Astrocyte (in vitro differentiated cells and primary cell): ENCODE measurements around the gene YWHAB. TPM values are rescaled to one million over a fixed set of nuclear protein-coding genes. Genes with fewer than 3 reads are reported as not detected.

ENCODE experiments used
- DNase-seq: peaks from one replicate; pipeline ENCODE4 v3.0.0-alpha.2; 2010; ENCODE audit warnings: low read depth
- FAIRE-seq: peaks from 2 replicates; lab custom pipeline; 2011; peaks lifted over from hg19 to GRCh38; lab: Jason Lieb, UNC
- H2AFZ ChIP-seq: 2 replicates; pipeline ENCODE4 v1.6.0; 2012; ENCODE audit warnings: low read depth, low read length, inconsistent platforms
- H3K27ac ChIP-seq: 2 replicates; pipeline ENCODE4 v1.5.1; 2011; ENCODE audit warnings: low read depth, low read length, inconsistent platforms
- H3K27me3 ChIP-seq: 2 replicates; pipeline ENCODE4 v1.6.0; 2011; ENCODE audit warnings: low read length, inconsistent platforms; ENCODE audit not compliant: insufficient read depth
- H3K36me3 ChIP-seq: 2 replicates; pipeline ENCODE4 v1.5.1; 2011; ENCODE audit warnings: low read length, inconsistent platforms; ENCODE audit not compliant: insufficient read depth
- H3K4me1 ChIP-seq: 2 replicates; pipeline ENCODE4 v1.5.1; 2011; ENCODE audit warnings: low read length, inconsistent platforms; ENCODE audit not compliant: insufficient read depth
- H3K4me2 ChIP-seq: 2 replicates; pipeline ENCODE4 v1.6.0; 2012; ENCODE audit warnings: low read length, inconsistent platforms
- H3K4me3 ChIP-seq: 2 replicates; pipeline ENCODE4 v1.5.1; 2011; ENCODE audit warnings: low read depth, mild to moderate bottlenecking, low read length, inconsistent platforms; ENCODE audit not compliant: insufficient read depth
- H3K79me2 ChIP-seq: 2 replicates; pipeline ENCODE4 v1.6.0; 2012; ENCODE audit warnings: mild to moderate bottlenecking, low read length, inconsistent platforms; ENCODE audit not compliant: insufficient read depth
- H3K9ac ChIP-seq: 2 replicates; pipeline ENCODE4 v1.6.0; 2012; ENCODE audit warnings: mild to moderate bottlenecking, low read length, inconsistent platforms
- H3K9me3 ChIP-seq: 2 replicates; pipeline ENCODE4 v1.5.1; 2012; ENCODE audit warnings: low read depth, mild to moderate bottlenecking, low read length, inconsistent platforms; ENCODE audit not compliant: insufficient read depth
- H4K20me1 ChIP-seq: 2 replicates; pipeline ENCODE4 v1.6.0; 2012; ENCODE audit warnings: low read length, inconsistent platforms; ENCODE audit not compliant: insufficient read depth
- H3K27ac Mint-ChIP-seq: one replicate; pipeline ENCODE4 v1.8.0; 2021; ENCODE audit warnings: mild to moderate bottlenecking, mixed read lengths; ENCODE audit not compliant: unreplicated experiment
- H3K27me3 Mint-ChIP-seq: one replicate; pipeline ENCODE4 v1.8.0; 2021; ENCODE audit warnings: low read depth, mixed read lengths; ENCODE audit not compliant: unreplicated experiment
- H3K36me3 Mint-ChIP-seq: one replicate; pipeline ENCODE4 v1.8.0; 2021; ENCODE audit warnings: low read depth, mixed read lengths; ENCODE audit not compliant: unreplicated experiment
- H3K4me1 Mint-ChIP-seq: one replicate; pipeline ENCODE4 v1.8.0; 2021; ENCODE audit warnings: low read depth, mixed read lengths; ENCODE audit not compliant: unreplicated experiment
- H3K4me3 Mint-ChIP-seq: one replicate; pipeline ENCODE4 v1.8.0; 2021; ENCODE audit warnings: mild to moderate bottlenecking, moderate library complexity, mixed read lengths; ENCODE audit not compliant: unreplicated experiment
- H3K9me3 Mint-ChIP-seq: one replicate; pipeline ENCODE4 v1.8.0; 2021; ENCODE audit warnings: mild to moderate bottlenecking, mixed read lengths; ENCODE audit not compliant: unreplicated experiment
- CTCF ChIP-seq: IDR thresholded peaks from 2 replicates; pipeline ENCODE4 v1.5.1; 2011; ENCODE audit warnings: low read depth, mild to moderate bottlenecking, inconsistent platforms, low read length, moderate library complexity; ENCODE audit not compliant: insufficient read depth
- EZH2 ChIP-seq: IDR thresholded peaks from 2 replicates; pipeline ENCODE4 v1.6.1; 2012; ENCODE audit warnings: mild to moderate bottlenecking, low read length, inconsistent platforms; ENCODE audit not compliant: insufficient read depth
- total RNA-seq: library from RNA; stranded (reverse); gene quantifications from 2 replicates; pipeline ENCODE4 v1.2.1, GENCODE V29; 2021

YWHAB gene
- total RNA-seq, 1 donor from 2014 or later = 236 TPM

DNA sequence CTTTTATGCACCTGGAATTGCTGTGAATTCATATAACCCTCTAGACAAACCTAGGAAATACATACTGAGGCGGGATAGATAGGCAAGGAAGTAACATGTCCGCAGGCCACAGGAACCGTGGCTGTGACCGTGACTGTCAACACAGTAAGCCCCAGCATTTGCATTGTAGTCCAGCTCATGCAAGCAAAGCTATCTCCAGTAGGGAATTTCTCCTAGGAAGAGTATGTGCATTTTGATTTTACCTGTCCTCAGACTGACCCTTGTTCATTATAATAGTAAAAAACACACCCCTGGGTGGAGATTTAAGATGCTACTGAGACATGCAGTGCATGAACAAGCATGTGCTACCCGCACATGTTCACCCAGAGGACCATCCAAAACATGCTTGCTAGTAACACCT, 44.7 kb upstream of the YWHAB start:
- no peak for FAIRE-seq
- no peaks in the 10 kb centered on the region for H3K4me1 Mint-ChIP-seq
- Histone ChIP-seq H3K36me3 (no peaks in the 10 kb centered on the region), H3K79me2 (no peaks in the 10 kb centered on the region), H3K27me3 (peaks cover 21% of the 10 kb centered on the region), H3K4me3 (no peak overlapping the region), H3K4me1 (no peaks in the 10 kb centered on the region), H2AFZ (no peak overlapping the region), H3K9ac (no peak overlapping the region), H3K4me2 (no peak overlapping the region), H4K20me1 (no peaks in the 10 kb centered on the region), H3K27ac (no peak overlapping the region), H3K9me3 (no peaks in the 10 kb centered on the region)
- TF ChIP-seq CTCF (no peak), EZH2 (no peak)
- no peak for DNase-seq
- peaks cover 4% of the 10 kb centered on the region for H3K9me3 Mint-ChIP-seq
- peaks cover 15% of the 10 kb centered on the region for H3K27me3 Mint-ChIP-seq
- no peak overlapping the region for H3K27ac Mint-ChIP-seq
- H3K36me3 Mint-ChIP-seq = no peaks in the 10 kb centered on the region
- H3K4me3 Mint-ChIP-seq = no peak overlapping the region

- Histone ChIP-seq H2AFZ (no peak overlapping the region), H3K27ac (no peak overlapping the region), H3K79me2 (no peaks in the 10 kb centered on the region), H4K20me1 (no peaks in the 10 kb centered on the region), H3K4me3 (no peak overlapping the region), H3K9me3 (no peaks in the 10 kb centered on the region), H3K4me2 (no peak overlapping the region), H3K4me1 (no peaks in the 10 kb centered on the region), H3K27me3 (peaks cover 16% of the 10 kb centered on the region), H3K9ac (no peak overlapping the region), H3K36me3 (no peaks in the 10 kb centered on the region)
- DNase-seq (no peak), FAIRE-seq (no peak)
- no peak overlapping the region for H3K4me3 Mint-ChIP-seq
- peaks cover 7% of the 10 kb centered on the region for H3K9me3 Mint-ChIP-seq
- TF ChIP-seq EZH2 (no peak), CTCF (no peak)
- peaks cover 15% of the 10 kb centered on the region for H3K27me3 Mint-ChIP-seq
- no peaks in the 10 kb centered on the region for H3K4me1 Mint-ChIP-seq
- H3K36me3 Mint-ChIP-seq = no peaks in the 10 kb centered on the region
- H3K27ac Mint-ChIP-seq = no peak overlapping the region
Observed at GRCh38 chr20:44841955-44842354, 43.5 kb upstream of the YWHAB start.

DNA sequence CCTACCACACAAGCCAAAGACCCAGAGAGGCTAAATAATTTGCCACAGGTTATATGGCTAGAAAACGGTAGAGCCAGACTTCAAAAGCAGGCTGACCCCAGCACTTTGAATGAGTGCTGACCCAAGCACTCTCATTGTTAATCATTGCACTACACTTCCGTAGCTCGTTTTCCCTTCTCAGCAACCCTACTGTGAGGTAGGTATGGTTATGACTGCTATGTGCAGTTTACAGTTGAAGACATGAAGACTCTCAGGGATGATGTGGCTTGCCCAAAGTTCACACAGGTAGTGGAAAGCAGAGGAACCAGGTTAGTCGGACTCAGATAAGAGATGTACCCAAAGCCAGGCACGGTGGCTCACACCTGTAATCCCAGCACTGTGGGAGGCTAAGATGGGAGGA, 41.6 kb upstream of the YWHAB start:
- no peaks in the 10 kb centered on the region for H3K4me1 Mint-ChIP-seq
- Histone ChIP-seq H2AFZ (no peak overlapping the region), H3K79me2 (no peaks in the 10 kb centered on the region), H3K4me3 (no peak overlapping the region), H3K4me1 (no peaks in the 10 kb centered on the region), H4K20me1 (no peaks in the 10 kb centered on the region), H3K27me3 (peaks cover 14% of the 10 kb centered on the region), H3K36me3 (no peaks in the 10 kb centered on the region), H3K9me3 (no peaks in the 10 kb centered on the region), H3K4me2 (no peak overlapping the region), H3K9ac (no peak overlapping the region), H3K27ac (no peak overlapping the region)
- DNase-seq (no peak), FAIRE-seq (no peak)
- H3K9me3 Mint-ChIP-seq = peaks cover 7% of the 10 kb centered on the region
- no peak overlapping the region for H3K4me3 Mint-ChIP-seq
- peaks cover 15% of the 10 kb centered on the region for H3K27me3 Mint-ChIP-seq
- H3K27ac Mint-ChIP-seq = no peak overlapping the region
- TF ChIP-seq EZH2 (no peak), CTCF (no peak)
- no peaks in the 10 kb centered on the region for H3K36me3 Mint-ChIP-seq
